T-helper 2 cell treated with Interferon-gamma antibody and Interleukin-4, amounts not matched to agents 5 μg/mL and 100 μg/mL, for 36 hours (primary cell): ENCODE measurements around the gene RAPGEF2.
"Not testable (repeated sequence)": the region's sequence is repeated elsewhere in the genome, so short reads cannot be mapped to it uniquely, and the experiment has no call there.

ENCODE experiments used
- DNase-seq: peaks from one replicate; pipeline ENCODE4 v3.0.0; 2021; ENCODE audit warnings: low spot score
- H3K27ac Mint-ChIP-seq: one replicate; pipeline ENCODE4 v1.8.0; 2021; ENCODE audit warnings: mild to moderate bottlenecking, mixed read lengths
- H3K27me3 Mint-ChIP-seq: one replicate; pipeline ENCODE4 v1.8.0; 2021; ENCODE audit warnings: low read depth, mixed read lengths
- H3K36me3 Mint-ChIP-seq: one replicate; pipeline ENCODE4 v1.8.0; 2021; ENCODE audit warnings: low read depth, mixed read lengths
- H3K4me1 Mint-ChIP-seq: one replicate; pipeline ENCODE4 v1.8.0; 2021; ENCODE audit warnings: low read depth, mixed read lengths
- H3K4me3 Mint-ChIP-seq: one replicate; pipeline ENCODE4 v1.8.0; 2022; ENCODE audit warnings: mild to moderate bottlenecking, moderate library complexity, mixed read lengths
- H3K9me3 Mint-ChIP-seq: one replicate; pipeline ENCODE4 v1.8.0; 2021; ENCODE audit warnings: mixed read lengths

RAPGEF2 gene, protein sequence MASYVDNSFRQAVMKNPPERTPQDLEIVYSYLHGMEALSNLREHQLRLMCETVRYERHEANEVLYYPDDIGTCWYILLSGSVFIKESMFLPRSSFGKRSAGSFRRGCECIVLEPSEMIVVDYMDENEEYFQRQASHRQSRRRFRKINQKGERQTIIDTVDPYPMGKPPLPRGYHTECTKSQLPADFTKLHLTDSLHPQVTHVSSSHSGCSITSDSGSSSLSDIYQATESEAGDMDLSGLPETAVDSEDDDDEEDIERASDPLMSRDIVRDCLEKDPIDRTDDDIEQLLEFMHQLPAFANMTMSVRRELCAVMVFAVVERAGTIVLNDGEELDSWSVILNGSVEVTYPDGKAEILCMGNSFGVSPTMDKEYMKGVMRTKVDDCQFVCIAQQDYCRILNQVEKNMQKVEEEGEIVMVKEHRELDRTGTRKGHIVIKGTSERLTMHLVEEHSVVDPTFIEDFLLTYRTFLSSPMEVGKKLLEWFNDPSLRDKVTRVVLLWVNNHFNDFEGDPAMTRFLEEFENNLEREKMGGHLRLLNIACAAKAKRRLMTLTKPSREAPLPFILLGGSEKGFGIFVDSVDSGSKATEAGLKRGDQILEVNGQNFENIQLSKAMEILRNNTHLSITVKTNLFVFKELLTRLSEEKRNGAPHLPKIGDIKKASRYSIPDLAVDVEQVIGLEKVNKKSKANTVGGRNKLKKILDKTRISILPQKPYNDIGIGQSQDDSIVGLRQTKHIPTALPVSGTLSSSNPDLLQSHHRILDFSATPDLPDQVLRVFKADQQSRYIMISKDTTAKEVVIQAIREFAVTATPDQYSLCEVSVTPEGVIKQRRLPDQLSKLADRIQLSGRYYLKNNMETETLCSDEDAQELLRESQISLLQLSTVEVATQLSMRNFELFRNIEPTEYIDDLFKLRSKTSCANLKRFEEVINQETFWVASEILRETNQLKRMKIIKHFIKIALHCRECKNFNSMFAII (N-terminal part only)

DNA sequence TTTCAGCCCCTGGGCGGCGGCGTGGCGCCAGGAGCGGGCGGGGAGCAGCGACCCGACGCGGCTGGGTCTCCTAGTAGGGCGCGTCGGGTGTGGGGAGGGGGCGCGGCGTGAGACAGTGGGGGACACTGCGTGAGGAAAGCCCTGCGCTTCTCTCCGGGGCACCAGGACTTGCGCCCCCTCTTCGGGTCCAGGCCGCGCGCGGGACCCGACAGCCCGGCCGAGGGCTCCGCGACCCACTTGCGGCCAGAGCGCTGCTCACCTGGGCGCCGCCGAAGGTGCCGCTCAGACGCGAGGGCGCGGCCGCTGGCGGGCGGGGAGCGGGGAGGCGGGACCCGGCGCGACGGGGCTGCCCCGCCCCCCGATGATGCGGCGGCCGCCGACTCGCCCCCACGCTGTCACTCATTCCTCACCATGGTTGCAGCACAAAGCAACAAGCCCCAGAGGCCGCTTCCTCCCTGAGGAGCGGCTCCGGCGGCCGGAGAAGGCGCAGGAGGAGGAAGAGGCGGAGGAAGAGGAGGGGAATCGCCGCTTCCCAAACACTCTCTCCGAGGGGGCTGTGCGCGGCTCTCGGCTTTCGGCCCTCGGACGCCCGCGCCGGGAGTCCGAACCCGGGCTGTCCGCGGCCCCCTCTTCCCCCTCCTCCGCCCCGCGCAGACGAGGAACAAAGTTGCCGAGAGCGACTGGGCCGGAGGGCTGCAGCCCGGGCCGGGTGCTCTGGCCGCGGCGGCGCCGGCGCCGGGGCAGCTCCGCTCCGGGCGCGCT is at the start of gene RAPGEF2:
TSS of gene RAPGEF2 (plus strand) at position 458 of the 762 bp plus-strand sequence. CDS start 1,084 bp downstream, outside the sequence.
- Mint-ChIP-seq H3K9me3 (no peaks in the 10 kb centered on the region), H3K4me1 (peaks cover 53% of the 10 kb centered on the region), H3K4me3 (peak within 1 kb of the TSS; percentile 84), H3K27me3 (peaks cover 28% of the 10 kb centered on the region), H3K27ac (peak within 1 kb of the TSS; percentile 90), H3K36me3 (peaks cover 2% of the 10 kb centered on the region)
- peak; percentile 84 for DNase-seq

DNA sequence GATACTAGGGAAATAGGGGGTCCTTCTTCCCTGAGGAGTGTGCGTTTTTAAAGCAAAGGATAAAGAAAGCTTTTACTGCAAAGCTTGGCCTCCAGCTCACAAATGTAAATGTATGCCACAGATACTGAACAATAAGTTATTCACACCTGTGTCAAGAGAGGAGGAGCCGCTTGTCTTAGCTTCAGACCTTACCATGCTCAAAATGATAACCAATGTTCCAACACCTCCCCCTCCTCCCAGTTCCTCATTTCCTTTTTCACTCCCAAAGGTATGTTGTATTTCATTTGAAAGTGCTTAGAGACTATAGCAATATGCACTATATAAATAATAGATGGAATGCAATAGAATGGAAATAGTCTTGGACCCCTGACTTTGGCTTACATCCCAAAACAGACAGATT is 47.0 kb upstream of the RAPGEF2 start:
- no peaks in the 10 kb centered on the region for H3K9me3 Mint-ChIP-seq
- H3K36me3 Mint-ChIP-seq: no peaks in the 10 kb centered on the region
- H3K27ac Mint-ChIP-seq: no peak overlapping the region
- no peak overlapping the region for H3K4me3 Mint-ChIP-seq
- no peak for DNase-seq
- peaks cover 32% of the 10 kb centered on the region for H3K27me3 Mint-ChIP-seq
- H3K4me1 Mint-ChIP-seq: peaks cover 14% of the 10 kb centered on the region

DNA sequence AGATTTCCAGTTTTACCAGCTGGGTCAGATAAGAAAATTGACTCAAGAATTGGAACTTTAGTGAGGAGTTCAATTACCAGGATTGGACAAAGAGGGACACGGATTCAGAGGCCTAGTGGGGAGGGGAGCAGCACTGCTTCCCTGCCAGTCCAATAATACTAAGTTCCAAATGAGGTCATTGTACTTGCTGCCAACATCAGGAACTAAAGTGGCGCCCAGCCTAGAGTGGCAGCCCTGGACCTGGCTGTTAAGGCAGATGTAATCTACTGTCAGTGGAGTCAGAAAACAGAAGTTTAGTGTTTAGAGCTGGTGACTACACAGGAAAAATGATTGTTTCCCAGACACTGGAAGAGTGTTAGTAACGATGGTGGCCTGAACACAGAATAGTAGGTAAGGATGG is 42.7 kb upstream of the RAPGEF2 start:
- Mint-ChIP-seq H3K4me1 (peaks cover 8% of the 10 kb centered on the region), H3K4me3 (no peak overlapping the region), H3K9me3 (no peaks in the 10 kb centered on the region), H3K36me3 (no peaks in the 10 kb centered on the region), H3K27ac (no peak overlapping the region), H3K27me3 (peaks cover 13% of the 10 kb centered on the region)
- no peak for DNase-seq

DNA sequence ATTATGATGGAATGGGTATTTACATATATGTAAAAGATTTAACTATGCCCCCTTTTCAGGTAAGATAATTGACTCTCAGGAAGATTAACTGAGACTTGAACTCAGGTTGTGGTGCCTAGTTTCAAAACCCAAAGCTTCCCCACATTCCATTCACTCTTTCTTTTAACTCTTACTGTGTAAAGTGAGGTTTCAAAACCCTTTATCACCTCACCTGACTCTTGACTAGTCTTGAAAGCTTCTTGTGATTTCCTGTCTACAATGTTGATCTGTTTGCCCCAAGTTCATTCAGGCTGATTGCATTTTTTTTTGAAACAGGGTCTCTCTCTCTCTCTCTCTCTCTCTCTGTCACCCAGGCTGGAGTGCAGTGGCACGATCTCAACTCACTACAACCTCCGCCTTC is 40.5 kb upstream of the RAPGEF2 start:
- H3K4me1 Mint-ChIP-seq: peaks cover 8% of the 10 kb centered on the region

DNA sequence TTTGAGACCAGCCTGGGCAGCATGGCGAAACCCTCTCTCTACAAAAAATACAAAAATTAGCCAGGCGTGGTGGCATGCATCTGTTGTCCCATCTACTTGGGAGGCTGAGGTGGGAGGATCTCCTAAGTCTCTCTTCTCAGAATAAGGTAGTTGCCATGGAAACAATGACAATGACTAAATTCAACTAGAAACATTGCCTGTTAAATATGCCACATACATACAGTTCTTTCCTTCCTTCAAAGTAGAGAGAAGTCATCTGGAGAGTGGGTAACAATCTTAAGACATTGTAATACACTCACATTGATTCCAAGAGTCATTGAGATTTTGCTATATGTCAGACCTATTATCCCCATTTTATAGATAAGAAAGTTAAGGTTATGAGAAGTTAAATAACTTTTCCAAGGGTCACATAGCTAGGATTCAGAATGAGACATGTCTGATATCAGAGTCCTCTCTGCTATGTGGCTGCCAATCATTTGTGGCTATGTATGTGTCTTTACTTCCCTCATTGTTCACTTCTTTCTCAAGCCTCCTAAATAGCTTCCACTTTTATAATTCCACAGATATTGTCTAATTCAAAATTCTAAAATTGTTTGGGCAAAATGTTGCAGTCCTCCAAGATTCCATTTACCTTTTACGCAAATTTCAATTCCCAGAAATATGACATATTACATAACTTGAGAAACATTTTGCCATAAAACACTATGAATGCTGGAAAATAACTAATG is 37.2 kb upstream of the RAPGEF2 start:
- peaks cover 8% of the 10 kb centered on the region for H3K4me1 Mint-ChIP-seq
- DNase-seq: no peak
- no peak overlapping the region for H3K27ac Mint-ChIP-seq

More for the DNA sequence above, 40.5 kb upstream of the RAPGEF2 start:
- Mint-ChIP-seq H3K4me3 (no peak overlapping the region), H3K27me3 (peaks cover 6% of the 10 kb centered on the region), H3K36me3 (no peaks in the 10 kb centered on the region), H3K27ac (no peak overlapping the region), H3K9me3 (no peaks in the 10 kb centered on the region)
- no peak for DNase-seq

DNA sequence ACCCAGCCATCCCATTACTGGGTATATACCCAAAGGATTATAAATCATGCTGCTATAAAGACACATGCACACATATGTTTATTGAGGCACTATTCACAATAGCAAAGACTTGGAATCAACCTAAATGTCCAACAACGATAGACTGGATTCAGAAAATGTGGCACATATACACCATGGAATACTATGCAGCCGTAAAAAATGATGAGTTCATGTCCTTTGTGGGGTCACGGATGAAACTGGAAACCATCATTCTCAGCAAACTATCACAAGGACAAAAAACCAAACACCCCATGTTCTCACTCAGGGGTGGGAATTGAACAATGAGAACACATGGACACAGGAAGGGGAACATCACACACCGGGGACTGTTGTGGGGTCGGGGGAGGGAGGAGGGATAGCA is 34.7 kb upstream of the RAPGEF2 start:
- not testable (repeated sequence) for H3K4me3 Mint-ChIP-seq, H3K4me1 Mint-ChIP-seq, H3K36me3 Mint-ChIP-seq, H3K27ac Mint-ChIP-seq, H3K27me3 Mint-ChIP-seq, DNase-seq, H3K9me3 Mint-ChIP-seq

More for the DNA sequence above, 37.2 kb upstream of the RAPGEF2 start:
- Mint-ChIP-seq H3K4me3 (no peak overlapping the region), H3K9me3 (no peaks in the 10 kb centered on the region), H3K36me3 (no peaks in the 10 kb centered on the region), H3K27me3 (peaks cover 6% of the 10 kb centered on the region)

DNA sequence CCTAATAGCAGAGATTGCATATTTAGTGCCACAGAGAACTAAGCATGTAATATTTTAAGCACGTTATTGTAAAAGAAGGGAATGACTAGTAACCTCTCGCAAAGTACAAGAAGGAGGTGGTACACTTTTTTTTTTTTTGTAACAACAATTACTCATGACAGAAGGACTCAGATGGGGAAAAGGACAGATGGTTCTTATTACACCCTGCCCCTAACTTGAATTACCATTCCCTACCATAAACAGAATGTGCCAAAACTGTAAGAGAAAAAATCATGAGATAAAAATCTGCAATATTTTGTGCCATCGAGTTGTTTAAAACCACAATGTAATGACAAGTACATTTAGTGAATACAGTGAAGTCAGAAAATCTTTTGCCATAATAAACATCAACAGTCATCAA is 33.0 kb upstream of the RAPGEF2 start:
- H3K9me3 Mint-ChIP-seq: no peaks in the 10 kb centered on the region
- H3K36me3 Mint-ChIP-seq: no peaks in the 10 kb centered on the region
- no peak for DNase-seq
- no peak overlapping the region for H3K4me3 Mint-ChIP-seq
- H3K4me1 Mint-ChIP-seq: peaks cover 3% of the 10 kb centered on the region
- H3K27ac Mint-ChIP-seq: no peak overlapping the region
- H3K27me3 Mint-ChIP-seq: peaks cover 15% of the 10 kb centered on the region

DNA sequence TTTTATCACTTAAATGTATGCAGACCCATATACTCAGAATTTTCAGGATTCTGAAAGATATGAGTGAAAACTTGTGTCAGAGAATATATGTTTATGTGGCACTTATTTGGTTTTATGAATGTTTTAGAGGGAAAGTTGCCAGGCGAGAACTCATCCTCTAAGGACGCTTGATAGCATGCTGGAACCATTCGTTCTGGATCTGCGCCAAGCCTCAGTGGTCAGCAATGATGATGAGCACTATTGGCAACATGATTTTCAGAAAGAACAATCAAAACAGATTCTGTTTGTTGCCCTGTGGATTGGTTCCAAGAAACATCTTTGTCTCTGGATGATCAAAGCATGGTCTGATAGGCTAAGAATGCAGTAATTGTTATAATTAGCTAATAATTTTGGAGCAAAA is 32.1 kb upstream of the RAPGEF2 start:
- Mint-ChIP-seq H3K27me3 (peaks cover 19% of the 10 kb centered on the region), H3K36me3 (no peaks in the 10 kb centered on the region), H3K4me3 (no peak overlapping the region), H3K9me3 (no peaks in the 10 kb centered on the region), H3K4me1 (peaks cover 3% of the 10 kb centered on the region), H3K27ac (no peak overlapping the region)
- no peak for DNase-seq

DNA sequence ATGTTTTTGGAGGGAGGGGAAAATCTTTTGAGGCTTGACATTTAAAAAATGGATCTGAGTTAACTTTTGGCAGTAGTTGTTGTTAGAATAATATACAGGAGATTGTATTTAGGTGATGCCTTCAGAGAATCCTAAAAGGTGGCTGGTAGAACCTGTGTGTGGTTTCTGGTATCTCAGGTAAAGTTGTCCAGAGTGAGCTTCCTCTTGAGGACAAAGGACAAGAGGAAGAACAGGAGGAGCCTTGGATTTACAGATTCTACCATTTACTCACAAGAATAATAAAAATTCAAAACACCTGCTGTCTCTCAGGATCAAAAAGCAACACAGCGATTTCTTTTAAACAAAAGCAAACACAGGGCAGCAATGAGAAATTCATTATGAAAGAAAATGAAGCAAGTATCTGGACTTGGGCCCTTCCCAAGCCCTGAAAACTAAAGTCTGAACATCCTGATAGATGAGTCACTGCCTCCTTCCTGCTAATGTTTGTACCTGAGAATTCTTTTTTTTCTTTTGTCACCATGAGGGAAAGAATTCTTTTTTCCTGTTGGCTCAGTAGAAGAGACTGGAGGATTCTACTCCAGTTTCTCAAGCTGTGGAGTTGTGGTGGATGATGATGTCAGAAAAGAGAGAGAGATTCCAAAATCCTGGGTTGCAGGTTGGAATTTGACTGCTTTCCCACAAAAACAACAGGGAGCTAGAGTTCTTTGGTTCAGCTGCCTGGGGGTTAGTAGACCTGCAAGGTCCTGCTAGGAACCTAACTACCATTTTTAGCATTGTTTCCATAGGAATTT is 31.5 kb upstream of the RAPGEF2 start:
- no peak overlapping the region for H3K4me3 Mint-ChIP-seq
- DNase-seq: no peak
- no peaks in the 10 kb centered on the region for H3K9me3 Mint-ChIP-seq
- H3K4me1 Mint-ChIP-seq: peaks cover 3% of the 10 kb centered on the region
- no peak overlapping the region for H3K27ac Mint-ChIP-seq
- peaks cover 19% of the 10 kb centered on the region for H3K27me3 Mint-ChIP-seq
- H3K36me3 Mint-ChIP-seq: no peaks in the 10 kb centered on the region

DNA sequence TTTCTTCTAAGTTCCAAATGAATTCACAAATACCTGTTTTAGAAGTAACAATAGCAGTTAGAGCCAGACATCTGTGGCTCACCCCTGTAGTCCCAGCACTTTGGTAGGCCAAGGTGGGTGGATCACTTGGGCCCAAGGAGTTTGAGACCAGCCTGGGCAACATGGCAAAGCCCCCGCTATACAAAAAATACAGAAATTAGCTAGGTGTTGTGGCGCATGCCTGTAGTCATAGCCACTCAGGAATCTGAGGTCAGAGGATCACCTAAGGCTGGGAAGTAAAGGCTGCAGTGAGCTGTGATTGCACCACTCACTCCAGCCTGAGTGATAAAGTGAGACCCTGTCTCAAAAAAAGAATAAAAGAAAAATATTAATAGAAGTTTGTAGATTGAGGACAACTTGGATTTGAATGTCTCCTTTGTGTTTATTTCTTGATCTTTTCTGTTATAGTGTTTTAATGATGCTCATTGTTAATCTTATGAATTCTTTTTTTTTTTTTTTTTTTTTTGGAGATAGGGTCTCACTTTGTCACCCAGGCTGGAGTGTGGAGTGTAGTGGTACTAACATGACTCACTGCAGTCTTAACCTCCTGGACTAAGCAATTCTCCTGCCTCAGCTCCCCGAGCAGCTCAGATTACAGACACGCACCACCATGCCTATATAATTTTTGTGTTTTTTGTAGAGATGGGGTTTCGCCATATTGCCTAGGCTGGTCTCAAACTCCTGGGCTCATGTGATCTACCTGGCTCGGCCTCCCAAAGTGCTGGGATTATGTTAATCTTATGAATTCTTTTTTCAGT is 30.7 kb upstream of the RAPGEF2 start:
- Mint-ChIP-seq H3K4me1 (peaks cover 3% of the 10 kb centered on the region), H3K27me3 (peaks cover 16% of the 10 kb centered on the region), H3K9me3 (no peaks in the 10 kb centered on the region), H3K4me3 (no peak overlapping the region), H3K36me3 (no peaks in the 10 kb centered on the region), H3K27ac (no peak overlapping the region)
- no peak for DNase-seq

DNA sequence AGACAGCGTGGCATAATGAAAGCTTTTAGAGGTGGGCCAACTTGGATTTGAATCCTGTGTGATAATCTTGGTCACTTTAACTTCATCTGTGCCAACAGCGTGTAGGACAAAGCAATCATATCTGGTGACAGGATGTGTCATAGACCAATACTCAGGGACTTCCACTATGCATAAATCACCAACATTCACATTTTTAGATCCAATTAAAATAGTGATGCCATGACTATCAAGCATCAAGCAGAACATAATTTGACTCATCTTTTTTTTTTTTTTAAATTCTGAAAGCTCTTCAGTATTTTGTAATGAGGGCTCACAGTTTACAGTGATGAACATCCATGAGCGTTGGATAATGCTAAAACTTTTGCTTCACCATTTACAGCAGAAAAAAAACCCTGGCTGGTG is 27.3 kb upstream of the RAPGEF2 start:
- Mint-ChIP-seq H3K9me3 (no peaks in the 10 kb centered on the region), H3K27ac (no peak overlapping the region), H3K4me3 (no peak overlapping the region), H3K4me1 (peaks cover 13% of the 10 kb centered on the region), H3K36me3 (no peaks in the 10 kb centered on the region), H3K27me3 (peaks cover 13% of the 10 kb centered on the region)
- DNase-seq: no peak

DNA sequence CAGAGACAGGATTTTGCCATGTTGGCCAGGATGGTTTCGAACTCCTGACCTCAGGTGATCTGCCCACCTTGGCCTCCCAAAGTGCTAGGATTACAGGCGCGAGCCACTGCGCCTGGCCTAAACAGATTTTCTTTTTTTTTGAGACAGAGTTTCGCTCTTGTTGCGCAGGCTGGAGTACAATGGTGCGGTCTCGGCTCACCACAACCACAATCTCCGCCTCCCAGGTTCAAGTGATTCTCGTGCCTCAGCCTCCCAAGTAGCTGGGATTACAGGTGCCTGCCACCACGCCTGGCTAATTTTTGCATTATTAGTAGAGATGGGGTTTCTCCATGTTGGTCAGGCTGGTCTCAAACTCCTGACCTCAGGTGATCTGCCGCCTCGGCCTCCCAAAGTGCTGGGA is 25.9 kb upstream of the RAPGEF2 start:
- not testable (repeated sequence) for H3K4me3 Mint-ChIP-seq, DNase-seq, H3K9me3 Mint-ChIP-seq, H3K36me3 Mint-ChIP-seq, H3K27ac Mint-ChIP-seq
- Mint-ChIP-seq H3K4me1 (peaks cover 12% of the 10 kb centered on the region), H3K27me3 (peaks cover 13% of the 10 kb centered on the region)
